Measurements from ENCODE around the gene HMHB1.

Gene HMHB1

DNA sequence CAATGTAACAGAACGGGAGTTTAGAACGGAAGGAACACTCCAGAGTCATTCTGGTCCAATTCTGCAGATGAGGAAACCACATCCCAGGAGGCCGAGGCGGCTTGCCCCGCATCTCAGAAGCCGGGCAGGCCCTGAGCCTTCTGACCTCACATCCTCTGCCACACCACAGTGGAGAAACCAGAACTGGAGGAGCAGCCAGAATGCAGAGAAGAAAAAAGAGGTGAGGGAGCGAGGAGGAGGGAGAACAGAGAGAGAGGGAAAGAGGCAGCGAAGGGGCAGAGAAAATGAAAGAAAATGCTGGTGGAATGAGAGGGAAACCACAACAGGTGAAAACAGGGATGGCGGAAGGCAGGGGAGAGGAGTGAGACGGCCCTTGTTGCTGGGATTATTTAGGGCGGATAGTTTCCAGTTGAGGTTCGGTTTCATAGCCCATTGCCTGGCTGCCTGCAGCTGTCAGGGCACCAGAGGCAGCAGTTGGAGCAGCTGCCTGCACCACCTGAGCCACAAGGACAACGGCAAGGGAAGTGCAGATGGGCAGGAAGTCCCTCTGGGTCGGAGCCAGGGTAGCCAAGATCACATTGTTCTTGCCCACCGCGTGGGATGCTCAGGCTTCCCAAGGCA lies at the start of gene HMHB1:
HMHB1 (plus strand) TSS at position 77 of the 621 bp plus-strand sequence.
- no peak for DNase-seq (ENCODE audit: low read depth in 2 of 2)
- no peak within 1 kb of the TSS for H3K4me3 ChIP-seq (replicated peaks in 1 of 2; ENCODE audit: low read depth in 2 of 2, low read length in 2 of 2)

DNA sequence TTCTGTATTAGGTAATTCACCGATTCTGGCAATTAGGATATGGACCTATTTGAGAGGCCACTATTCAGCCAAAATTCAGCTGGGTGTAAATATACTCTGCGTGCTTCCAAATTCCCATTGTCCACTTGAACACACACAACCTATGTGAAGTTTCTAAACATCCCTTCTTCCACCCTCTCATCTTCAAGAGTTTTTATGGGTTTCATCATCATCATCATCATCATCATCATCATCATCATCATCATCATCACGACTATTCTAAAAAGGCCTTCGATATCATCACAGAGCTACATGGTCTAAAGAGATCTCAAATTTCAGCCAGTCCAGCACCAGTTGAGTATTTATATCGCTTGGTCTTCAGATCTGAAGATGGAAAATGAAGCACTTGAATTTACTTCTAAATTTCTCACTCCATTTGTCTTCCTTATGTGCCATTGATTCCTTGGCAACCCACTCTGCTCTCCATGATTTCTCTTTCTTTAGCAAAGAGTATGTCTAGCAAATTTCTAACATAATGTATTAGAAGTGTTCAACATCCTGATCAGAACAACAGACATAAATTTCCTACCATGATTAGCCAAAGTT lies 49.2 kb upstream of the HMHB1 start:
- DNase-seq (ENCODE audit: low read depth in 2 of 2) = no peak
- H3K4me3 ChIP-seq (replicated peaks in 1 of 2; ENCODE audit: low read depth in 2 of 2, low read length in 2 of 2) = no peak overlapping the region
- TF ChIP-seq, protein P1, sequence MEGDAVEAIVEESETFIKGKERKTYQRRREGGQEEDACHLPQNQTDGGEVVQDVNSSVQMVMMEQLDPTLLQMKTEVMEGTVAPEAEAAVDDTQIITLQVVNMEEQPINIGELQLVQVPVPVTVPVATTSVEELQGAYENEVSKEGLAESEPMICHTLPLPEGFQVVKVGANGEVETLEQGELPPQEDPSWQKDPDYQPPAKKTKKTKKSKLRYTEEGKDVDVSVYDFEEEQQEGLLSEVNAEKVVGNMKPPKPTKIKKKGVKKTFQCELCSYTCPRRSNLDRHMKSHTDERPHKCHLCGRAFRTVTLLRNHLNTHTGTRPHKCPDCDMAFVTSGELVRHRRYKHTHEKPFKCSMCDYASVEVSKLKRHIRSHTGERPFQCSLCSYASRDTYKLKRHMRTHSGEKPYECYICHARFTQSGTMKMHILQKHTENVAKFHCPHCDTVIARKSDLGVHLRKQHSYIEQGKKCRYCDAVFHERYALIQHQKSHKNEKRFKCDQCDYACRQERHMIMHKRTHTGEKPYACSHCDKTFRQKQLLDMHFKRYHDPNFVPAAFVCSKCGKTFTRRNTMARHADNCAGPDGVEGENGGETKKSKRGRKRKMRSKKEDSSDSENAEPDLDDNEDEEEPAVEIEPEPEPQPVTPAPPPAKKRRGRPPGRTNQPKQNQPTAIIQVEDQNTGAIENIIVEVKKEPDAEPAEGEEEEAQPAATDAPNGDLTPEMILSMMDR (IDR thresholded peaks at IDR 0.05; ENCODE audit: low read depth, low read length) = no peak

More for the DNA sequence above, at the start of gene HMHB1:
- TF ChIP-seq, protein P1 (IDR thresholded peaks at IDR 0.05; ENCODE audit: low read depth, low read length) = no peak

DNA sequence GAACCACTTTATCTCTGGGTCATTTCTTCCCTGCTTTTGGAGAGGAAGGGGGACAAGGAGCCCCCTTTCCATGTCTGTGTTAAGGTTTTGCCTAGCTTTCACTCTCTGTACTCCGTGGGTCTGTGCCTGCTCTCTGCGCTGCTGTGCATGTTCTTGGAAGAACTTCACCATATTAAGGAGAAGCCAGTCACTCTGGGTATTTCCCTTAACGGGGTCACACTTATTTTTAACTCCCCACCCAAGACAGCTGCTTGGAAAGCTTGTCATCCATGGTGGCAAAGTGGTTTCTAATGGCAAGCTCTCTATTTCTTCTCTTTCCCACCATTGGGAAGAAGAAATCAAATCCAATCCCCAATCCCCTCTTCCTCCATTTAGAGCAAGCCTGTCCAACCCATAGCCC lies 44.8 kb upstream of the HMHB1 start:
- TF ChIP-seq, protein P1 (IDR thresholded peaks at IDR 0.05; ENCODE audit: low read depth, low read length) = no peak
- H3K4me3 ChIP-seq (replicated peaks in 1 of 2; ENCODE audit: low read depth in 2 of 2, low read length in 2 of 2) = no peak overlapping the region
- DNase-seq (ENCODE audit: low read depth in 2 of 2) = no peak

DNA sequence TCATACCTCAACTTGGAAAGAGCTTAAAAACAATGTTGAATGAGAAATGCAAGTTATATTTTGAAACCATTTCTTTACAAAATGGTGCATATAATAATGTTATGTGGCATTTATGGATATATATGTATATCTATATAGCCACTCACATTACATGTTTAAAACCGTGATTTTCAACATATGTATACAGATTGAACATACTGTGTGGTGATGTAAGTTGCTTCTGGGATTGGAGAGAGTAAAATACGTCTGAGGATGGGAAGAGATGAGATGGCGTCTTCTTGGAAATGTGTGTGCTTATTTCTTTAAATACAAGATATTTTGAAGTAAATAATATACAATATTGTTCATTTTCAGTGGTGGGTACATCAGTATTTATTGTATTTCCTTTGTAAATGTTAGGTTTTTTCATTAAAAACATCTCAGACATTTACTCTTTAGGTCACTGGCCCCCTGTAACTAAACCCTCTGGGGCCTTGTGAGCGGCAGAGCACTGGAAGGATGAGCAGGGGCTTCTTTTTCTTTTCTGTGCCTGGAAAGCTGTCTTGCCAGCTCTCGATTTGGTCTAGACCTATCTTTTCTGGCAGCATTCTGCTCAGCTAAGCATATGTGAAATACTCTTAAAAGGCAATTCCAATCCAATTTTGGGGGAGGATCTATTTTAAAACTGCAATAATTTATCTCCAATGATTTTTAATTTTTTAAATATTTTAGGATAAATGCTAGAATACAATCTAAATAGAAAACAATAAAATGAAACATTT lies 42.8 kb upstream of the HMHB1 start:
- TF ChIP-seq, protein P1 (IDR thresholded peaks at IDR 0.05; ENCODE audit: low read depth, low read length) = no peak
- no peak overlapping the region for H3K4me3 ChIP-seq (replicated peaks in 1 of 2; ENCODE audit: low read depth in 2 of 2, low read length in 2 of 2)
- DNase-seq (ENCODE audit: low read depth in 2 of 2) = no peak

DNA sequence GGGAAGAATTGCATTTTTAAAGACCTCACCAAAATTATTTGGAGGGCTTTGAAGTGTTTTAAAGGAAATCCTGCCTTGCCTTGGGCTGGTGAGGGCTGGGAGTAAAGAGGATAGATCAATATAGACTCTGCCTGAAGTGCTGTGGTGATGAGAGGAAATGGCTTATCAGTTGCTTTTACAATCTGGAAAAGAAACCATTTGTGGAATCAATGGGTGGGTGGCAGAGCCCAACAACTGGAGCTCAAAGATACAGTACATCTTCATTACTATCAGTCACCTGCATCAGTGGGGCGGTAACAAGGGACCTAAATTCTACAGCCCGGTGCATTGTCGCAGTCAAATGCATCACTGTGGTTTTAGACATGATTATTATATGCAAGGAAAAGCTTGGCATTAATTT lies 41.5 kb upstream of the HMHB1 start:
- no peak overlapping the region for H3K4me3 ChIP-seq (replicated peaks in 1 of 2; ENCODE audit: low read depth in 2 of 2, low read length in 2 of 2)
- DNase-seq (ENCODE audit: low read depth in 2 of 2) = no peak
- TF ChIP-seq, protein P1 (IDR thresholded peaks at IDR 0.05; ENCODE audit: low read depth, low read length) = no peak

DNA sequence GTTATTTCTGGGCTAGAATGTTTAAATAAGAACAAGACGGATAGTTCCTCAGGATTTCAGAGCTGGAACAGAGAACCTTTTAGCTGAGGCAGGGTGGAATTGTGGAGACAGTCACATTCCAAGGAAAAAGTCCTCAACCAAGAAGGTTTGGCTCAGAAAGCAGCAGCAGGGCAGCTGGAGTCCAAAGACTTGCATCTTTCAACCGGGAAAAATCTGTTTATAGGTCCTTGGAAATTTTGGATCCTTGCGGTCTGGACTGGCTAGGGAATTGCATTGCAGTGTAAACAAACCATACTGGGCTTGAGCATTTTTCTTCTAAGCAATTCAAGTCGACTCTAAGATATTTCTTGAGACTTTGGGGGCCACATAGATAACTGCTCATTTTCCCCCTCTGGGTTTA lies 40.8 kb upstream of the HMHB1 start:
- H3K4me3 ChIP-seq (replicated peaks in 1 of 2; ENCODE audit: low read depth in 2 of 2, low read length in 2 of 2) = no peak overlapping the region
- DNase-seq (ENCODE audit: low read depth in 2 of 2) = no peak
- TF ChIP-seq, protein P1 (IDR thresholded peaks at IDR 0.05; ENCODE audit: low read depth, low read length) = no peak

Data from cardiac fibroblast (primary cell).